ENCODE results near the gene SWSAP1. TPM values are rescaled to one million over a fixed set of nuclear protein-coding genes. Genes with fewer than 3 reads are reported as not detected.

The SWSAP1 gene
- total and polyA plus RNA-seq, 9 of the 15 experiments (the other 6 are each of a cell fraction or from before 2014, with no cell fraction given), result 0.18 to 2.8 (median 1.7) TPM

DNA sequence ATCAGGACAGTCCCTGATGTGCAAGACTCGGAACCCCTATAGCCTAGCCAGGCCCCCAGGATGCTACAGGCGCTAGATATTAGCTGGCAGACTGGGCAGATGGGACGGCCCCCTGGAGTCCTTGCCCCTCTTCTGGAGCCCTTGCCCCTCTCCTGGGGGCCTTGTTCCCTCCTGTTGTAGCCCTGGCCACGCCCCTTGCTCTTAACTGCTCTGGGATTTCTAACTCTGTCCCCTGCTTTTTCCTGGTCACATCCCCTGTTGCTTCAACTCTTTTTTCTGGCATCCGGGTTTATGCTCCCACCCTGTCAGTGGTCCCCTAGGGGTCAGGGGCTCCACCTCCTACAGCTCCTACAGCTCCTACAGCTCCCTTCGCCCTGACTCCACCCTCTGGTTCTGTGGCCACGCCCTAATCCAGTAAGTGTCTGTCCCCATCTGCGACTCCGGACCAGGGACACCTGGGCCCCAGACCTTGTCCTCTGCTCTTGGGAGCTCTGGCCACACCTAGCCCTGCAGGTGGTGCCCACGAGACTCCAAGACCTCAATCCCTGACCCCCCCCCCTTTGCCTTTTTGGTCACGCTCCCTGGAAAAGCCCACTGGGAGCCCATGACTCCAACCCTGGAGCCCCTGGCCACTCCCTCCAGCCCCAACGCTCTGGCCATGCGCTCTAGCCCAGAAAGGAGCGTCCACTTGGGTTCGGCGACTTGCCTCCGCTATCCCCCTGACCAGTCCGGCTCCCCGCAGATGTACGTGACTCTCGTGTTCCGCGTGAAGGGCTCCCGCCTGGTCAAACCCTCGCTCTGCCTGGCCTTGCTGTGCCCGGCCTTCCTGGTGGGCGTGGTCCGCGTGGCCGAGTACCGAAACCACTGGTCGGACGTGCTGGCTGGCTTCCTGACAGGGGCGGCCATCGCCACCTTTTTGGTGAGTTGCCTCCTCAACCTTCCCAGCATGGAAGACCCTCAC is 12.4 kb upstream of the SWSAP1 start (continued):
- TF ChIP-seq NR2C1 (IDR thresholded peaks at IDR 0.05), result no peak
- TF ChIP-seq NR2C1 (tag; IDR thresholded peaks at IDR 0.05), result no peak

DNA sequence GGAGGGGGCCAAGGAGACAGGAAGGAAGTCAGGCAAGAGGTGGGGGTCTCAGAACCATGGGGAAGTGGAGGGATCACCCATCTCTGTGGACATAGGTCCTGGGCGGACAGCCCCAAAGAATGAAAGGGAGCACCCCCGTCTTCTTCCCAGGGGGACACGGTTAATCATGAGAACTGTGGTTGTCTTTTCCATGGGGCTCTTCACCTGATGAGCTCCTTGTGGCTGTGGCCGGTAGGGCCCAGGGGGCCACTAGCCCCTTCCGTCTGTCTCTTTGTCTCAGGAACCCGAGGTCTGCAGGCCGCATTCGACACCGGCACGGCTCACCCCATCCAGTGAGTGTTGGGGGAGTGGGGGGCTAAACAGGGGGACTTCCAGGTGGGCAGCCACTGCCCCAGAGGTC is 10.6 kb upstream of the SWSAP1 start:
- Histone ChIP-seq H4K20me1 (replicated peaks; ENCODE audit: control insufficient read depth, insufficient read depth, low read length) (no peaks in the 10 kb centered on the region; the same call in 1 of the 2 replicates), H3K4me2 (ENCODE audit: insufficient read depth, low read length) (no peak overlapping the region), H3K27ac (ENCODE audit: extremely low read depth, low read depth, low read length) (no peak overlapping the region), H2AFZ (ENCODE audit: low read depth, low read length) (no peak overlapping the region), H3K4me1 (replicated peaks in 1 of 2; ENCODE audit: control insufficient read depth in 2 of 2, insufficient read depth in 2 of 2, low read length in 2 of 2) (peaks cover 10 to 36% of the 10 kb centered on the region in 2 experiments; a peak in 4 of 5 replicates), H3K36me3 (ENCODE audit: control insufficient read depth, insufficient read depth, low read length) (peaks cover 6% of the 10 kb centered on the region; the same call in 1 of the 3 replicates), H3K79me2 (ENCODE audit: control insufficient read depth, insufficient read depth, low read length) (no peaks in the 10 kb centered on the region), H3K27me3 (ENCODE audit: control insufficient read depth in 2 of 2, insufficient read depth in 2 of 2, low read length in 2 of 2) (no peaks in the 10 kb centered on the region), H3K9me1 (ENCODE audit: control insufficient read depth, insufficient read depth, low read length) (peaks cover 4% of the 10 kb centered on the region), H3K9me3 (replicated peaks; ENCODE audit: control insufficient read depth, insufficient read depth, low read depth, low read length) (no peaks in the 10 kb centered on the region), H3K9ac (ENCODE audit: insufficient read depth in 1 of 2, low read depth in 2 of 2, low read length in 2 of 2) (no peak overlapping the region), H3K4me3 (no peak overlapping the region)
- in situ Hi-C loops (cut with MboI) (no loop called here), intact Hi-C loops (cut with micrococcal nuclease) (no loop called here)
- POLR2A ChIA-PET, result interaction anchor here (4.4 kb wide), 1 partner anchor 11 kb away, joined by 36 read pairs; the partner anchor contains the start of gene SWSAP1
- WGBS (ENCODE audit: insufficient coverage, low coverage, missing lambda C conversion rate), result 83% methylated on average over 10 of the region's 10 CpGs
- FAIRE-seq (no peak), ATAC-seq (no peak), DNase-seq (ENCODE audit: extremely low read depth in 1 of 4, low spot score in 3 of 4) (peak in 1 of 4 experiments; percentile 4)
- no TSS peak for BruUV-seq (replicated peaks)
- TF ChIP-seq, protein P1, sequence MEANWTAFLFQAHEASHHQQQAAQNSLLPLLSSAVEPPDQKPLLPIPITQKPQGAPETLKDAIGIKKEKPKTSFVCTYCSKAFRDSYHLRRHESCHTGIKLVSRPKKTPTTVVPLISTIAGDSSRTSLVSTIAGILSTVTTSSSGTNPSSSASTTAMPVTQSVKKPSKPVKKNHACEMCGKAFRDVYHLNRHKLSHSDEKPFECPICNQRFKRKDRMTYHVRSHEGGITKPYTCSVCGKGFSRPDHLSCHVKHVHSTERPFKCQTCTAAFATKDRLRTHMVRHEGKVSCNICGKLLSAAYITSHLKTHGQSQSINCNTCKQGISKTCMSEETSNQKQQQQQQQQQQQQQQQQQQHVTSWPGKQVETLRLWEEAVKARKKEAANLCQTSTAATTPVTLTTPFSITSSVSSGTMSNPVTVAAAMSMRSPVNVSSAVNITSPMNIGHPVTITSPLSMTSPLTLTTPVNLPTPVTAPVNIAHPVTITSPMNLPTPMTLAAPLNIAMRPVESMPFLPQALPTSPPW (CRISPR knock-in tag; IDR thresholded peaks at IDR 0.05), result no peak
- CTCF ChIA-PET (ENCODE audit: low intra/inter-chr PET ratio), result no interaction called here
